IPS DF 6.9 (cell line): Measurements from ENCODE around the gene PWP1.

ENCODE experiments used
- DNase-seq: peaks from one replicate; pipeline ENCODE4 v3.0.0-alpha.2; 2013; ENCODE audit warnings: low read depth, low spot score
- H3K27ac ChIP-seq: one replicate; pipeline ENCODE4 v1.5.1; 2013; ENCODE audit warnings: low read length, control low read depth
- H3K27me3 ChIP-seq: 2 replicates; pipeline ENCODE4 v1.6.1; 2013; ENCODE audit warnings: mild to moderate bottlenecking, low read length; ENCODE audit not compliant: control insufficient read depth, insufficient read depth
- H3K36me3 ChIP-seq: 2 replicates; pipeline ENCODE4 v1.6.1; 2013; ENCODE audit warnings: low read length; ENCODE audit not compliant: control insufficient read depth, insufficient read depth
- H3K4me1 ChIP-seq: 2 replicates; pipeline ENCODE4 v1.6.1; 2013; ENCODE audit warnings: low read length; ENCODE audit not compliant: control insufficient read depth, insufficient read depth
- H3K4me3 ChIP-seq: 2 replicates; pipeline ENCODE4 v1.5.1; 2013; ENCODE audit warnings: mild to moderate bottlenecking, low read length
- H3K9me3 ChIP-seq: 2 replicates; pipeline ENCODE4 v1.6.1; 2013; ENCODE audit warnings: low read length, inconsistent platforms; ENCODE audit not compliant: control insufficient read depth, insufficient read depth
- WGBS: extraction: QIAGEN DNeasy Blood & Tissue Kit; methylation state at CpG from one replicate; pipeline ENCODE4 v1.1.7; 2013; ENCODE audit warnings: mixed read lengths, missing lambda C conversion rate; ENCODE audit not compliant: insufficient read length, insufficient coverage; 5-methylcytosine and 5-hydroxymethylcytosine counted together

PWP1 gene

DNA sequence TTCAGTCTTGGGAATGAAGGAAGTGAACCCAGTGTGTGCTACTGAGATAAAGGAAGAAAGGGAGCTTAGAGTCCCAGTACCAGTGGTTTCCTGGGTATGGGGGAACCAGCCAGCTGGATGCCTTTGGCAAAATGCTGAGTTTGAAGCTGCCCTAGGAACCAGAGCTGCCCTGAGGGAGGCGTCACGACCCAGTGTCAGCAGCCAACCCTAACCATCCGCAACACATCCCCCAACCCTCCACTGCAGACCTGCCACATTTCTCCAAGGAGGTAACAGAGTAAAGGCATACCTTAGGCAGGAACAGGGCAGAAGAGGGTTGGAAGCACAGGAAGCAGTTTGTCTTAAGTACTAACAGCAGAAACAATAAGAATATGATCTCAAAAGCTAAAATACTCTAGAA, 46.8 kb downstream of the PWP1 start:
- WGBS: no CpG with 5 or more reads among the region's 3 CpGs
- Histone ChIP-seq H3K36me3 (no peaks in the 10 kb centered on the region), H3K9me3 (no peaks in the 10 kb centered on the region), H3K27ac (no peak overlapping the region), H3K27me3 (no peaks in the 10 kb centered on the region), H3K4me3 (no peak overlapping the region), H3K4me1 (no peaks in the 10 kb centered on the region)
- no peak for DNase-seq

DNA sequence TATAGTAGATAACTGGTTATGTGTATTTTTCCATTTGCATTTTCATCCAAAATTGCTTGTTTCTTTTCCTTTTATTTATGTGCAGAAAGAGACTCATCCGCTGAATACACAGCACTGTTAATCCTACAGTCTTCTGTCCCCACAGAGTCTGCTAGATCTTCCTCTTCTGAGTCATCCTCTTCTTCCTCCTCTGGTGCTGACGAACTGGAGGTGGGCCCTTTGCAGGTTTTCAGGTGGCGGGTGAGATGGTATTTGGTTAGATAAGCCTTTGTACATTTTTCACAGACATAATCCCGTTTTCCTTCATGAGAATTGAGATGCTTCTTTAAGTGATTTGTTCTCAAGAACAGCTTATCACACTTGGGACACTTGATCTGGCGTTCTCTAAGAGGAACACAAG, 48.5 kb downstream of the PWP1 start:
- DNase-seq: no peak
- no peaks in the 10 kb centered on the region for H3K4me1 ChIP-seq
- no peaks in the 10 kb centered on the region for H3K27me3 ChIP-seq
- no peak overlapping the region for H3K27ac ChIP-seq
- H3K4me3 ChIP-seq: no peak overlapping the region
- peaks cover 2% of the 10 kb centered on the region; the same call in 1 of the 2 replicates for H3K36me3 ChIP-seq
- no CpG with 5 or more reads among the region's 5 CpGs for WGBS
- no peaks in the 10 kb centered on the region for H3K9me3 ChIP-seq

DNA sequence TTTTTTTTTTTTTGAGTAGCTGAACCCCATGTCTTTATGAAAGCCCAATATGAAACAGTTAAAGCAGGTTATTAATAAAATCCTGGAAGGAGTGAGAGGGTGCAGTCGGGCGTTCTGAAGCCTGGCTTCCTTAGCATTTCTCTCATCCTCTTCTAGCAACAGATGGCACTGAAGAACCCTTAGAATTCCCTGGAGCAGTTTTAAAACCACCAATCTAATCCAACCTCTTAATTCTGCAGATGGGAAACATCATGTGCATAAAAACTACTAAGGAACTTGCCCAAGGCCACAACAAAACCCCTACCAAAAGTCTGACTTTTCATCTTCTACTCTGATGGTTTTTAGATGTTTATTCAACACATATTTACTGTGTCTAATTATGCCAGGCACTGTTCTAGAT, 50.2 kb downstream of the PWP1 start:
- no peaks in the 10 kb centered on the region for H3K27me3 ChIP-seq
- DNase-seq: no peak
- H3K4me3 ChIP-seq: no peak overlapping the region
- no CpG with 5 or more reads among the region's 2 CpGs for WGBS
- H3K9me3 ChIP-seq: no peaks in the 10 kb centered on the region
- no peaks in the 10 kb centered on the region for H3K4me1 ChIP-seq
- peaks cover 5% of the 10 kb centered on the region; the same call in 1 of the 2 replicates for H3K36me3 ChIP-seq
- H3K27ac ChIP-seq: no peak overlapping the region

DNA sequence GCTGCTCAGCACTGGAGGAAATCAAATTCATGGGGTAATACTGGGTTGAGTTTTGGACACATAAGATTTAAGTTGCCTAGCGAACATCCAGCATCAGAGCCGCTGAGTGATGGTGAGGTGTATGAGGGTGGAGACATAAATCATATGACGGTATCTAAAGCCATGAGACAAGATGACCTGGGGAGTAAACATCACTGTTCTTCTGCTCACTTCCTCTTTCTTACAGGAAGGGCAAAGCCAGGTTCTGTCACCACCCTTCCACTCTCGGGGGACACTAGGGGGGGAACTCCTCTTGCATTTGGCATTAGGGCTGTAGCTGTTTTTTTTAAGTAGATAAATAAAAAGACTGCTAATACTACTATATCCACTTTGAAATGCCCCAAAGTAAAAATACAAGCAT, 51.3 kb downstream of the PWP1 start:
- Histone ChIP-seq H3K4me1 (no peaks in the 10 kb centered on the region), H3K36me3 (peaks cover 8% of the 10 kb centered on the region; the same call in 1 of the 2 replicates), H3K9me3 (no peaks in the 10 kb centered on the region), H3K4me3 (no peak overlapping the region), H3K27ac (no peak overlapping the region), H3K27me3 (no peaks in the 10 kb centered on the region)
- WGBS: no CpG with 5 or more reads among the region's 4 CpGs
- no peak for DNase-seq

DNA sequence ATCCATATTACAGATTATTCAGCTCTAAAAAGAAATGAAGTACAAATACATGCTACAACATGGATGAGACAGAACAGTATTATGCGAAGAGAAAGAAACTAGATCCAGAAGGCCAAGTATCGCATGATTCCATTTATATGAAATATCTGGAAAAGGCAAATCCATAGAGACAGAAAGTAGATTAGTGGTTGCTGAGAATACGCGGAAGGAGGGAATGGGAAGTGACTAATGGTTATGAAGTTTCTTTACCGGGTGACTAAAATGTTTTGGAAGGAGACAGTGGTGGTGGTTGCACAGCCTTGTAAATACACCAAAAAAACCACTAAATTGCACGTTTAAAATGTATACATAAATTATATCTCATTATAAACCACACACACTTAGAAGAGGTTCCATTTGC, 62.9 kb downstream of the PWP1 start:
- no peaks in the 10 kb centered on the region; the same call in 1 of the 2 replicates for H3K4me1 ChIP-seq
- no peaks in the 10 kb centered on the region for H3K27me3 ChIP-seq
- no peaks in the 10 kb centered on the region for H3K9me3 ChIP-seq
- DNase-seq: no peak
- peaks cover 17% of the 10 kb centered on the region; the same call in 1 of the 2 replicates for H3K36me3 ChIP-seq
- H3K4me3 ChIP-seq: no peak overlapping the region
- WGBS: 100% methylated on average over 1 of the region's 6 CpGs
- no peak overlapping the region for H3K27ac ChIP-seq

DNA sequence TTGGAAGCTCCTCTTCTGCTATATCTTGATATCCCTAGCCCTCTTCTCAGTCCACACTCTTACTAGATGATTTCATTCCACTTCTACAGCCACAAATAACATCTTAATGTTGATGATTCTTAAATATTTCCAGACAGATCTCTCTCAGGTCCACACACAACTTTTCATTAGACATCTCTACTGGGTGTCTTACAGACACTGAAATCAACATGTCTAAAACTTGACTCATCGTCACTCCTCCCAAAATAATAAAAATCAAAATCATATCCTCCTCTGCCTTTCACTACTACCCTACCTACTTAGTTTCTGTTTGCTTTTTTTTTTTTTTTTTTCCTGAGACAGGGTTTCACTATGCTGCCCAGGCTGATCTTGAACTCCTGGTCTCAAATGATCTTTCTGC, 63.5 kb downstream of the PWP1 start:
- Histone ChIP-seq H3K4me3 (no peak overlapping the region), H3K36me3 (peaks cover 17% of the 10 kb centered on the region; the same call in 1 of the 2 replicates), H3K9me3 (no peaks in the 10 kb centered on the region), H3K4me1 (no peaks in the 10 kb centered on the region; the same call in 1 of the 2 replicates), H3K27ac (no peak overlapping the region), H3K27me3 (no peaks in the 10 kb centered on the region)
- 100% methylated on average over 1 of the region's 1 CpG for WGBS
- DNase-seq: no peak

DNA sequence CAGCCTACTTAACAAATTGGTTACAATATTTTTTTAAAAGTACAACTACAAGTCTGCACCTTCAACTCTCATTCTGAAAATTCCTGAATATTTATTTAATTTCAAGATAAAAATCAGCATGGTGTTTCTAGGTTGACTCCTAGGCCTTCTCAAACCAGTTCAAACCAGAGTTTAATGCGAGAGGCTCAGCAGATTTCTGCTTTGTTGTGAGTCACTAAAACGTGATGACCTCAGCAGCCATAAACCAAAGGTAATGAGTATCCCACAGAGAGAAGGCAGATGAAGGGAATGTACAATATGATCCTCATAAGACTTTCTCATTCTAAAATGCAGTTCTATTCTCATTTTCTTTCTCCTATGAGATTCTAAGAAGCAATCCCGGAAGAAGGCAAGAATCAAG, 73.8 kb downstream of the PWP1 start:
- H3K27me3 ChIP-seq: no peaks in the 10 kb centered on the region
- H3K27ac ChIP-seq: no peak overlapping the region
- no CpG with 5 or more reads among the region's 3 CpGs for WGBS
- no peaks in the 10 kb centered on the region for H3K9me3 ChIP-seq
- H3K4me1 ChIP-seq: no peaks in the 10 kb centered on the region
- no peak for DNase-seq
- H3K4me3 ChIP-seq: no peak overlapping the region
- H3K36me3 ChIP-seq: peaks cover 2% of the 10 kb centered on the region; the same call in 1 of the 2 replicates

DNA sequence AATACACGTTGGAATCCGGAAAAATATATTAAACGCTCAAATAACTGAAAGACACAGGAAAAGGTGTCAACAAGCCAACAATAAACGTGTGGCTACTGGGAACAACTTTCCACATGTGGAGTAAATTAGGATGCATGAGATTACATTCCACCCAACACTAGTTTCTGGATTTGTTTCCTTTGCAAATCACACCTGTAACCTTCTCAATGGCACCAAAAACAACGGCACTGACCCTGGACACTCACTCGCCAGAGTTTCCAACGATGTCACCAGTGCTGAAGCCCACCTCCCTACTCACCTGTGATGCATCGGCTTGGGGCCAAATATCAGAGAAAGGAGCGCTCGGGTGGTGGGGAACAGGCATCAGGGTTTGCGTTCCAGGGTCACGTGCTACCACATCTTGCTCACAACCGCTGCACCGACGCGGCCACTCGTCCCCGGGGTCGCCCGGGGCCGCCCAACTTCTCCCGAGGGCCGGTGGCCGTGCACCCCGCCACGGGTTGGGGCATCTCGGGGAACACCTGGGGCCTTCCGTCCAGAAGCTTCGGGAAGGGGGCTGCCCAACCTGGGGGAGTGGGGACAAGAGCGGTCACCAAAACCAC, 74.7 kb downstream of the PWP1 start:
- no peak for DNase-seq
- Histone ChIP-seq H3K27ac (no peak overlapping the region), H3K9me3 (no peaks in the 10 kb centered on the region), H3K36me3 (no peaks in the 10 kb centered on the region; the same call in 1 of the 2 replicates), H3K4me1 (no peaks in the 10 kb centered on the region), H3K4me3 (peak overlapping the region; percentile 86; the same call in 1 of the 2 replicates), H3K27me3 (no peaks in the 10 kb centered on the region)
- WGBS: no CpG with 5 or more reads among the region's 30 CpGs

DNA sequence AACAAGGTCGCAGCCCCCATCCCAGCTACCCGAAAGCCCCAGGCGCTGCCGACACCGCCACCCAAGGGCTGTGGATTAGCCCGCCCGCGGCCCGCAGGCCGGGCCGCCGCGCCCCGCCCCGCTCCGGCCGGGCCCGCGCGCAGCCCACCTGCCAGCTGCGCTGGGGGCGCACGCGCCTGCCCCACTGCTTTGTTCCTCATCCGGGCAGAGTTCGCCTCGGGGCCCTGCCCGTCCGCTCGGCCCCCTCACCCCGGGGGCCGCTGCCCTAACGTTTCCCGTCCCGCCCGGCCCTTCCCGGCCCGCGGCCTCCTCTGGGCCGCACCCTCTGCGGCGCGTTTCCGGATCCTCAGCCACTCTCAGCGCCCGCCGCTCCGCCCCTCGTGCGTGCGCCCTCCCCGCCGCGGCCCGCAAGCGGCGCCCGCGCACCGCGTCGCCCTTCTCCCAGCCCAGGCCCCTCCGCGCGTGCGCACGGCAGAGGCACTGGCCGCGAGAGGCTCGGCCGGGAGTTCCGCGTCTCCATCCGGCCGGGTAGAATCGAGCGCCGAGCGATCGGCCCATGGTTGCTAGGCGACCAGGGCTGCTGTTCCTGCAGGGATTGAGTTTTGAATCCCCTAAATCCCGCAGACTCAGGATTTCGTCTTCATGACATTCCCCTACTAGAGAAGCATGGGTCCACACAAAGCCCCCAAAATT, 75.4 kb downstream of the PWP1 start, which contains the start of gene PRDM4:
PRDM4 (minus strand) TSS at position 329 of the 693 bp plus-strand sequence. CDS start 622 bp downstream, outside the sequence.
- peak; percentile 81 for DNase-seq
- H3K9me3 ChIP-seq: no peaks in the 10 kb centered on the region
- no CpG with 5 or more reads among the region's 83 CpGs for WGBS
- no peaks in the 10 kb centered on the region for H3K27me3 ChIP-seq
- H3K36me3 ChIP-seq: no peaks in the 10 kb centered on the region; the same call in 1 of the 2 replicates
- no peaks in the 10 kb centered on the region for H3K4me1 ChIP-seq
- peak within 1 kb of the TSS; percentile 86 for H3K4me3 ChIP-seq
- no peak within 1 kb of the TSS for H3K27ac ChIP-seq

DNA sequence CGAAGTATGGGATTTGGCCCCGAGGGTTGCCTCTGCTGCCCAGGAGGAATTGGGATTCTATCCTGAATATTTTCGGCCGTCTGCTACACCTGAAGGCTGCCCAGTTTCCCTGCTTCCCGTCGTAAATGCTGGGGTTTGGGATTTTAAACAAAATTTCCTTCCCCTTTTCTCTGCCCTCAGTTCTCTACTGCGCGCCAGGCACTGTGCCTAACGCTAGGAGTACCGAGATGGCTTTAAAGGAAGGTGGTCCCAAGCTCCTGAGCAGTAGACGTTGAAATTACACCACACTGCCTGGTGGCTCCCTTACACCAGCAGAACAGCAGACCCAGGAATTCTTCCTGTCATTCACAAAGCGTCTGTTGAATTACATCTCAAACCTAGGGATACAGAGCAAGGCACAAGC, 75.9 kb downstream of the PWP1 start:
- WGBS: no CpG with 5 or more reads among the region's 12 CpGs
- H3K4me1 ChIP-seq: no peaks in the 10 kb centered on the region

More for the DNA sequence above, 75.9 kb downstream of the PWP1 start:
- Histone ChIP-seq H3K9me3 (no peaks in the 10 kb centered on the region), H3K4me3 (peak overlapping the region; percentile 49; the same call in 1 of the 2 replicates), H3K27ac (no peak overlapping the region), H3K27me3 (no peaks in the 10 kb centered on the region), H3K36me3 (no peaks in the 10 kb centered on the region; the same call in 1 of the 2 replicates)
- DNase-seq: no peak
